Chondrocyte (in vitro differentiated cells): Measurements from ENCODE around the gene ARHGEF17. TPM values are rescaled to one million over a fixed set of nuclear protein-coding genes. Genes with fewer than 3 reads are reported as not detected.

ENCODE experiments used
- DNase-seq: peaks from one replicate; pipeline ENCODE4 v3.0.0; 2021; ENCODE audit warnings: mixed read lengths, low spot score
- H3K27ac Mint-ChIP-seq: one replicate; pipeline ENCODE4 v1.8.0; 2021; ENCODE audit warnings: mild to moderate bottlenecking, moderate library complexity, mixed read lengths; ENCODE audit not compliant: unreplicated experiment
- H3K27me3 Mint-ChIP-seq: 2 replicates; pipeline ENCODE4 v1.8.0; 2021; ENCODE audit warnings: low read depth, mixed read lengths
- H3K36me3 Mint-ChIP-seq: 2 replicates; pipeline ENCODE4 v1.8.0; 2021; ENCODE audit warnings: low read depth, mixed read lengths
- H3K4me1 Mint-ChIP-seq: 2 replicates; pipeline ENCODE4 v1.8.0; 2021; ENCODE audit warnings: low read depth, mild to moderate bottlenecking, mixed read lengths
- H3K4me3 Mint-ChIP-seq: one replicate; pipeline ENCODE4 v1.8.0; 2021; ENCODE audit warnings: mild to moderate bottlenecking, moderate library complexity, mixed read lengths; ENCODE audit not compliant: unreplicated experiment
- H3K9me3 Mint-ChIP-seq: 2 replicates; pipeline ENCODE4 v1.8.0; 2021; ENCODE audit warnings: low read depth, mixed read lengths
- CTCF ChIP-seq: fragments of 200-600 bp; sonication (generic); IDR thresholded peaks from 2 replicates; pipeline ENCODE4 v1.5.0; 2021; ENCODE audit warnings: antibody characterized with exemption, mild to moderate bottlenecking, moderate library complexity
- total RNA-seq: library from RNA; stranded (reverse); gene quantifications from 3 replicates; pipeline ENCODE4 v1.2.1, GENCODE V29; 2021

The ARHGEF17 gene
- total RNA-seq, 1 donor from 2014 or later: 114 TPM

GRCh38 chr11:73310661-73311393 lies 2.8 kb downstream of the ARHGEF17 start:
- peak overlapping the region; percentile 86 for H3K4me3 Mint-ChIP-seq
- peaks cover 69% of the 10 kb centered on the region for H3K4me1 Mint-ChIP-seq
- no peak for TF ChIP-seq CTCF
- no peak for DNase-seq
- no peak overlapping the region for H3K27ac Mint-ChIP-seq
- H3K36me3 Mint-ChIP-seq: peaks cover 6% of the 10 kb centered on the region
- H3K9me3 Mint-ChIP-seq: no peaks in the 10 kb centered on the region
- H3K27me3 Mint-ChIP-seq: no peaks in the 10 kb centered on the region

- no peak overlapping the region for H3K27ac Mint-ChIP-seq
These were observed 3.4 kb downstream of the ARHGEF17 start for GRCh38 chr11:73311394-73311869.

DNA sequence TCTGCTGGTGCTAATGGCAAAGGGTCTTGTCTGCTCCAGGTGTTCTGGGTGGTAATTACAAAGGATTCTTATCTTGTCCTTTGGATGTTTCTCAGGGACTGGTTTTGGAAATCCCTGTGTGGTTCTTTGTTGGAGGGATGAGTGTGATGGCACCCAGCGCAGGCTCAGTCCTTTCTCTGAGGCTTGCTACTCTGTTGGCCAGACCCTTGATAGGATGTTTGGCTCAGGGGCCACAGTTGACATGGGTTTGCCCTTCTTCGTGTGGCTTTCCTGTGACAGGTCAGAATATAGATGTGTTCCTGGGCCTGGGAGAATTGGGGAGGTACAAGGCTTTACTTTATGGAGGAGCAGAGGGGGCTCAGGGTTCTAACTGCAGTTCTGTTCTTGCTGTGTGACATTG lies 4.0 kb downstream of the ARHGEF17 start:
- DNase-seq: no peak
- Mint-ChIP-seq H3K4me3 (peak overlapping the region; percentile 86), H3K27me3 (no peaks in the 10 kb centered on the region), H3K36me3 (peaks cover 8% of the 10 kb centered on the region), H3K9me3 (no peaks in the 10 kb centered on the region), H3K27ac (peak overlapping the region; percentile 94), H3K4me1 (peaks cover 77% of the 10 kb centered on the region)
- TF ChIP-seq CTCF: no peak

More at GRCh38 chr11:73311394-73311869, 3.4 kb downstream of the ARHGEF17 start:
- no peaks in the 10 kb centered on the region for H3K9me3 Mint-ChIP-seq
- peak overlapping the region; percentile 86 for H3K4me3 Mint-ChIP-seq
- H3K4me1 Mint-ChIP-seq: peaks cover 75% of the 10 kb centered on the region
- H3K36me3 Mint-ChIP-seq: peaks cover 8% of the 10 kb centered on the region
- no peaks in the 10 kb centered on the region for H3K27me3 Mint-ChIP-seq
- no peak for DNase-seq
- TF ChIP-seq CTCF: no peak

DNA sequence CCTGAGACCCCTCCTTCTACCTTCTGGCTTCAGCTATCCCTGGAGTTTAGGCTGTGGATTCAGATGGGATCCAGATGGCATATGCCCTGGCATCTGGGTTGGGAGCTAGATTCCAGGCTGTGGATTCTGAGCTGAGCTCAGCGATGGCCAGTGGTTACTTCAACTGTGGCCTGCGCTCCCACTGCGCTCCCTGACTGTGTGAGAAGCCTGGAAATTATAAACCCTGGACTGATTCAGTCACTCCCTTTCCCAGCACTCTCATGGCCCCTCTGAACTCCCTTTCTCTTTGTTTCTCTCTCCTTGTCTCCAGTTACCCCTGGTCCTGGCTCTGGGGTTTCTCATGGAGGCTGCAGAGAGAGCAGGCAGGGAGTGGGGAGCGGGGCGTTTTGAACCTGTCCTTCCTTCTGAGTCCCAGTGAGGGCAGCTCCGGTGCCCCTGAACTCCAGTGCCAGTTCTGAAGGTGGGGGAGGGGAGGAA lies 4.8 kb downstream of the ARHGEF17 start:
- peak overlapping the region; percentile 86 for H3K4me3 Mint-ChIP-seq
- no peak for TF ChIP-seq CTCF
- no peaks in the 10 kb centered on the region for H3K27me3 Mint-ChIP-seq
- no peak for DNase-seq
- H3K36me3 Mint-ChIP-seq: peaks cover 8% of the 10 kb centered on the region
- peaks cover 83% of the 10 kb centered on the region for H3K4me1 Mint-ChIP-seq
- peak overlapping the region; percentile 94 for H3K27ac Mint-ChIP-seq
- no peaks in the 10 kb centered on the region for H3K9me3 Mint-ChIP-seq

GRCh38 chr11:73313652-73314051 lies 5.6 kb downstream of the ARHGEF17 start:
- Mint-ChIP-seq H3K27ac (peak overlapping the region; percentile 94), H3K4me3 (peak overlapping the region; percentile 86), H3K36me3 (peaks cover 8% of the 10 kb centered on the region), H3K4me1 (peaks cover 90% of the 10 kb centered on the region), H3K9me3 (no peaks in the 10 kb centered on the region), H3K27me3 (no peaks in the 10 kb centered on the region)
- TF ChIP-seq CTCF: no peak
- DNase-seq: no peak
